Right renal pelvis (tissue), 4 donors: ENCODE measurements around the gene GLMP. TPM values are rescaled to one million over a fixed set of nuclear protein-coding genes. Genes with fewer than 3 reads are reported as not detected.
"Not testable (repeated sequence)": the region's sequence is repeated elsewhere in the genome, so short reads cannot be mapped to it uniquely, and the experiment has no call there.

Experiments used
- DNase-seq, 4 donors: peaks; one replicate each; pipeline ENCODE4 v3.0.0-alpha.2; 2013; ENCODE audit warnings: low read depth in 4 of 4, low spot score in 3 of 4, missing footprints in 1 of 4
- polyA plus RNA-seq, 4 donors: library from polyadenylated mRNA; unstranded; fragments of 120-200 nt; gene quantifications; one replicate each; pipeline ENCODE4 v1.2.1, GENCODE V29; 2013; ENCODE audit not compliant: insufficient read length in 4 of 4

Gene GLMP, protein sequence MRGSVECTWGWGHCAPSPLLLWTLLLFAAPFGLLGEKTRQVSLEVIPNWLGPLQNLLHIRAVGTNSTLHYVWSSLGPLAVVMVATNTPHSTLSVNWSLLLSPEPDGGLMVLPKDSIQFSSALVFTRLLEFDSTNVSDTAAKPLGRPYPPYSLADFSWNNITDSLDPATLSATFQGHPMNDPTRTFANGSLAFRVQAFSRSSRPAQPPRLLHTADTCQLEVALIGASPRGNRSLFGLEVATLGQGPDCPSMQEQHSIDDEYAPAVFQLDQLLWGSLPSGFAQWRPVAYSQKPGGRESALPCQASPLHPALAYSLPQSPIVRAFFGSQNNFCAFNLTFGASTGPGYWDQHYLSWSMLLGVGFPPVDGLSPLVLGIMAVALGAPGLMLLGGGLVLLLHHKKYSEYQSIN
- polyA plus RNA-seq, result 10 to 100 TPM; 57.3 to 70.0 (median 63.4) TPM

- DNase-seq, result peak in 1 of 4 donors; percentile 41
Measured at GRCh38 chr1:156295391-156295947, at the start of gene GLMP. TSS of gene GLMP (minus strand) at chr1:156295679. CDS start at chr1:156295645, 34 bp downstream.

GRCh38 chr1:156344409-156344808 lies 48.9 kb upstream of the GLMP start:
- no peak for DNase-seq

DNA sequence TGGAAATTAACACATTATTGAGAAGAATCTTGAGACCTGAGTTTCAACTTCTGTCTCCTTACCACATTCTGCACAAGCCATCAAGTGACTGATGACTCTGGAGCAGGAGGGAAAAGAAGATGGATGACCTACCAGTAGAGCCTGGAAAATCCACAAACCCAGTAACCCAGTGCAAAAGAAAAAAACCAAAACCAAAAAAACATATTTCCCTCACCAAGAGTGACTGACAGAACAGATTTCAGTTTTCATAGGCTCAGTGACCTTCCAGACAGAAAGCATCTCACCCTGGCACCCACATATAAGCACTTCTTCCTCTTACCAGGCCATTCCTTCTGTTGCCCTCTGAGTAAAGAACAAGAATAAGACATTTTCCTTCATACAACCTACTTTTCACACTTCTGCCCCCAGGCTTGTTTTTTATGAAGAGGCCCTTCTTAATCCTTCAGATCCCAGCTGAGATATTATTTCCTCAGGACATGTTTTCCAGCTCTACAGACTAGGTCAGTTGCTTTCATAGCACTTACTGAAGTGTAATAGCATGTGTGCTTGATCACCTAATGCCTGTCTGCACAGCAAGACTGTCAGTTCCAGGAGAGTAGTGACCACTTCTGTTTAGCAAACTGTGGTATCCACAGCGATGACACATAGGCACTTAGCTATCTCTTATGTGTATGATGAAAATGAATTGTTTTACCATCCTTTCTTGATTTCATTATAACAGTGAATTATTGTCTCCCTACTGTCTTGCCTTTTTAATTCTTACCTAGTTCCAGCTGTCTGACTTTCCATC lies 46.9 kb upstream of the GLMP start:
- DNase-seq, result no peak

DNA sequence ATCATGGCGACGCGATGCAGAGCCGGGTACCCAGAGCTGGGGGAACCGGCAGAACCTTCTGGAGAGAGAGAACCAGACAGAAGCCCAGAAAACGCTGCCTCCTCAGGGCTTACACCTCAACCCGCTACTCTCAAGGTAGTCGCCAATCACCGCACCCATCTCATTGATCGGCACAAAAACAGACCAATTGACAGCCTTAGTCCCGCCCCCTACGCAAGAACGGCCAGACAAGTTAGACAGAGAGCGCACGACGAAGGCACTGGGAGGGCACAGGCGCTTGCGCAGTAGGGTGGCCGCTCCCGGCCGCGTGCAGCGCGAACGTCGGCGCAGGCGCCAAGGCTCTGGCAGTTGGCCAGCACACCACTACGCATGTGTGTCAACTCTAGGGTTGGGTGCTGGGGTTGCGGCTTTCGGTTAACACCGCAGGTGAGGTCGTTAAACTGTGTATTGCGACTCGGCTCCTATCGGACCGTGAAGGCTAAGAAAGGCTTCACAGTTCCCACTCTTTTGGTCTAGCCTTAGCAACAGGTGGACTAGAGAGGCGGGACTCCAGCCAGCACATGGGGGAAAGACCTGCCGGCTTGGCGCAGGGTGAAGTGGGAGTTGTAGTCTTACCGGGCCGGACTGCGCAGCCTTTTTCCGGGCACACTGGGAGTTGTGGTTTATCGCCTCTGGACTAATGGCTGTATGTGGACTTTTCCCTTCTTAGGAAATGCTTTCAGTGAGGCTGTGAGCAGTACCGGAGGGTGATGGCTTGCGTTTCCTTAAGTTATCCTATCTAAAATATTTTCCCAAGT lies 42.9 kb upstream of the GLMP start, which contains the start of the genes CCT3 and TSACC:
CCT3 (minus strand) TSS at position 113 of the 797 bp plus-strand sequence; CDS start at position 5, 108 bp downstream.
TSACC (plus strand) TSS at position 347 of the 797 bp plus-strand sequence. CDS start 1,232 bp downstream, outside the sequence.
- peak; percentile 98 to 100 (median 100) for DNase-seq

GRCh38 chr1:156337888-156338179 lies 42.4 kb upstream of the GLMP start:
- peak in 1 of 4 donors; percentile 9 for DNase-seq

DNA sequence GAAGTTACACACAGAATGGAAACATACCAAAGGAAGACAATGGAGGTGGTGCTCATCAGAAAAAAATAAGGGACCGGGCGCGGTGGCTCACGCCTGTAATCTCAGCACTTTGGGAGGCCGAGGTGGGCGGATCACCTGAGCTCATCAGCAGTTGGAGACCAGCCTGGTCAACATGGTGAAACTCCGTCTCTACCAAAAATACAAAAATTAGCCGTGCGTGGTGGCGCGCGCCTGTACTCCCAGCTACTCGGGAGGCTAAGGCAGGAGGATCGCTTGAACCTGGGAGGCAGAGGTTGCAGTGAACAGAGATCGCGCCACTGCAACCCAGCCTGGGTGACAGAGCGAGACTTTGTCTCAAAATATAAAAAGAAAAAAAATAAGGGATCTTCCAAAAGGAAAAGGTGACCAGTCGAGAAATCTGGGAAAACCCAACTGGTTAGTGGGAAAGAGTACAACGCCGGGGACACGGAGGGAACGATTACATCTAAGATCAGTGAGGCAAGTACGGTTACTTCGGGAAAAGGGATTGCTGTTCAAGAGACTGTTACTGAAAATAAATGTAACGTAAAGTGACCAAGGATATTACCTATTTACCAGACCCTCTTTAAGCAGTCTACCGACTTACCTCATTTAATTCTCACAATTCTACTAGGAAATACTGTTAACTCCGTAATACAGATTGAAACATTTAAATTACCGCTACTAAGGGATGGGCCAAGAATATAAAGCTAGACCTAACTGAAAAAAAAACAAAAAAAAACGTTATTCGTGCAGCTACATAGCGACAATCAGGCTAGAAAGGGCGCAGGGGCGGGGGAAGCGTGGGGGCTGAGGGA lies 41.8 kb upstream of the GLMP start:
- no peak for DNase-seq

GRCh38 chr1:156336242-156336641 lies 40.8 kb upstream of the GLMP start:
- no peak for DNase-seq

DNA sequence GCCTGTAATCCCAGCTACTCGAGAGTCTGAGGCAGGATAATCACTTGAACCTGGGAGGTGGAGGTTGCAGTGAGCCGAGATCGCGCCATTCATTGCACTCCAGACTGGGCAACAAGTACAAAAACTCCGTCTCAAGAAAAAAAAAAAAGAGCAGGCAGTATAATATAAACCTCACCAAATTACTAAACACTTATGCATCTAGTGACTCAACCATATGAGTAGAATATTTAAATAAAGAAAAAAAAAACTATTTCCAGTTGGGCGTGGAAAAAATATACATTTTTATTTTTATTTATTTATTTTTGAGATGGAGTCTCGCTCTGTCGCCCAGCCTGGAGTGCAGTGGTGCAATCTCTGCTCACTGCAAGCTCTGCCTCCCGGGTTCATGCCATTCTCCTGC lies 27.7 kb upstream of the GLMP start:
- DNase-seq, result not testable (repeated sequence)

DNA sequence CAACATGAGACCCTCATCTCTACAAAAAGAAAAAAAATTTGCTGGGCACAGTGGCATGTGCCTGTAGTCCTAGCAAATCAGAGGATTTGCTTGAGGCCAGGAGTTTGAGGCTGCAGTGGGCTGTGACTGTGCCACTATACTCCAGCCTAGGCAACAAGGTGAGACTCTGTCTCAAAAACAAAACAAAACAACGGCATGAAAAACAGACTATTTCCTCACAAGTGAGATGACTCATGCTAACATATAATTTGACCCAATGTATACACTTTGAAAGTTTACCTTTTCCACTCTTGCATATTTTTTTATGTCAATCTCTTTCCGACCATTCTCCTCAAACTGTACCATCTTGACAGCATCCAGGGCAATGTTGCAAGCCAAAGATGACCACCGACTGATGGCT lies 25.1 kb upstream of the GLMP start:
- DNase-seq, result no peak

DNA sequence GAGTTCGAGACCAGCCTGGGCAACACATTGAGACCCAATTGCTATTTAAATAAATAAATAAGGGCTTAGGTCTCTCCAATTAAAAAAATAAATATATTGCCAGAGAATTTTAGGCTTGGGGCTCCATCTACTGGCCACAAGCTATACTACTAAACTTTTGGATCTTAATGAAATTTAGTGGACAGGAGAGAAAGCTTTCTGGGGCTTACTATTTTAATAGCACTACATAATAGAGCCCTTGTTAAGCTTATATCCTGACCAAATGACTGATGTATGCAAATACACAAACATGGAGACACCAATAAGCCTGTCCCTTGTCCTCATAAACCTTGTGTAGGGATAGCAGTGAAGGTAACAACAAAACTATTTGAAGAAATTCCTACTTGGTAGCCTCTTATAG lies 24.2 kb upstream of the GLMP start:
- DNase-seq, result peak in 1 of 4 donors; percentile 16

DNA sequence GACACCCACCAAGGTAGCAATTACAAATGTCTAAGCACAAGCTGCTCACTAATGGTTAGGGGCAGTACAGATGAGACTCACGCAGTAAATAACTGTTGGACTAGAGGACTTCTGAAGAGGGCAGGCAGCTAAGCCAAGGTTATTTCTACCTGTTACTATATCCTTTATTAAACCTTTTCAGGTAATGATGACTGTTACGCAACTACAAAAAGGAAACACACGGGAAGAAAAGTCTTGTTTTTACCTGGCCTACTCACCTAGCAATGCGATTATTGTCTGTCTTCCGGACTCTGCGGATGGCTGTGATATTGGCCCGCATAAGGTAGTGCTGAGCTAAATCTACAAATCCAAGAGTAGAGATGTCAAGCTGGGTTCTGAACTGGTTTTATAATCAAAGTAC lies 21.4 kb upstream of the GLMP start:
- no peak for DNase-seq

DNA sequence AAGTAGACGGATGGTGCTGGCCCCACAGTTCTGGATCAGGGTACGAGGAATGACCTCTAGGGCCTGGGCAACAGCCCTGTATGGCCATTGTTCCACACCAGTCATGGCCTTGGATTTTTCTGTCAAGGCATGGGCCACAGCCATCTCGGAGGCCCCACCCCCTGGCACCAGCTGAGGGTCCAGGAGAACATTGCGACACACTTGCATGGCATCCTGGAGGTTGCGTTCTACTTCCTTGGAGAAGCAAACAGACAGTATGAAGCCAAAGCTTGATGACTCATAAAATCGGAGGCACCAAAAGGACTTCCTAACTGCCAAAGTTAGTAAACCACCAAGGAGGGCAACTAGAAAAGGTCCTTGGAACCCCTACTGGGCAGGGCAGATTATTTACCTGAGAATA lies 15.5 kb upstream of the GLMP start:
- no peak for DNase-seq

GRCh38 chr1:156308078-156308477 lies 12.6 kb upstream of the GLMP start:
- DNase-seq, result no peak

DNA sequence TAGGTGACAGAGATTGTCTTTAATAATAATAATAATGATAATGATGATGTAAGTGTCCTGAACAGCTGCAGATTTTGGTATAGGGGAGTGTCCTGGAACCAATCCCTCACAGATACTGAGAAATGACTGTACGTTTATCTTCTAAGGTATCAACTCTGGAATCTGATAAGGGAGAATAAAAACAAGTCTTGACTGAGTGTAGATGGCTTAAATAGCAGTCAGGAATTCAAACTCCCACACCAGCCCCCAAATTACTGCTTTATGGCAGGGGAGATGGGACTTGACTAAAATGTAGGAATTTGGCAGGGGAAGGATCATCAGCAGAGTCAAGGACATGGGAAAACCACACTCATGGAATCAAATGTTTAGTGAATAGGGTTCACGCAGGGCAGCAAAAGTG lies 9.7 kb upstream of the GLMP start:
- DNase-seq, result no peak

DNA sequence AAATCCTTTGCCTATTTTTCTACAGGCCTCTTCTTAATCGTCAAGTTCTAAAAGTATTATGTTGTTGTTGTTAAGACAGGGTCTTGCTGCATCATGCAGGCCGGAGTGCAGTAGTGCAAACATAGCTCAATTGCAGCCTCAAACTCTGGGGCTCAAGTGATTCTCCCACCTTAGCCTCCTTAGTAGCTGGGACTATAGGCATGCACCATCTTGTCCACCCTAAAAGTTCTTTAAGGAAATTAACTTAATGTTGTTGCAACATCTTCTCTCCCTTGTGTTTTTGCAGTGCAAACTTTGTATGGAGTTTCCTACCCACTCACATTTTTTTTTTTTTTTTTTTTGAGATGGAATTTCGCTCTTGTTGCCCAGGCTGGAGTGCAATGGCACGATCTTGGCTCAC lies 7.8 kb upstream of the GLMP start:
- no peak for DNase-seq

DNA sequence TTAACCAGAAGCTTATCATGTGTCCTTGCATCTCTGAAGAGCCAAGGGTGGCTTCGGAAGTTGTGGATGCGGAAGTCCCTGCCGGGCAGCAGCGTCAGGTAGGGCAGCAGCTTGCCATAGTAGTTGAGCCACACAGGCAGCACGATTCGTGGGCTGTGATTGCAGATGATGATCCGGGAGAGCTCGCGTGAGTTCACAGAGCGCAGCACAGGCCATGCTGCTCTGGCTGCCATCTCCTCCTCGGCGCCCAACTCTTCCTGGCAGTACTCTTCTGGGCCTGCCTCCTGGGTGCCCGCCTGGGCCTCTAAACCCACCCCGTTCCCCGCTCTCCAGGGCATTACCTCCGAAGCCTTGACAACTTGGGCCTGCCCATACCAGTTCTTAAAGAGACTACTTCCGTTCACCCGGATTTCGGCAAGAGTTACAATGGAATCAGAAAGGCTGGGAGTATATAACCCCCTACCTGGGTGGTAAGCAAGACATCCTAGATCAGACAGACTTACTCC lies 3.4 kb upstream of the GLMP start, which contains the start of gene VHLL:
VHLL (minus strand) TSS at position 456 of the 506 bp plus-strand sequence; CDS start at position 338, 118 bp downstream.
- DNase-seq, result no peak

- DNase-seq, result no peak
Measured at GRCh38 chr1:156293895-156294294, 1.6 kb downstream of the GLMP start.

- DNase-seq, result no peak
Measured at GRCh38 chr1:156293098-156293434, 2.4 kb downstream of the GLMP start.
